GM12878 (cell line): ENCODE results near the gene TBXT. TPM values are rescaled to one million over a fixed set of nuclear protein-coding genes. Genes with fewer than 3 reads are reported as not detected.
A peak's percentile ranks its signal among the peaks of the same experiment; 100 is the strongest.

Experiments used
- ATAC-seq: fragments of 200-7000 bp; cut with Tn5 transposase; 3 replicates; pipeline ENCODE4 v1.9.1; 2020; ENCODE audit warnings: mild to moderate bottlenecking, moderate library complexity
- BruUV-seq: library from RNA; stranded (reverse); fragments of 400-500 nt; replicated peaks from 2 replicates; lab custom pipeline; 2021; lab: Mats Ljungman, UMichigan
- CTCF ChIA-PET: fragments of 300-600 bp; sonication (Branson Sonifier 250); formaldehyde crosslinking; extraction: SDS; loops from one replicate; lab custom pipeline; 2021; ENCODE audit warnings: inconsistent platforms; lab: Yijun Ruan, JAX
- POLR2A ChIA-PET: fragments of 350-600 bp; formaldehyde crosslinking; extraction: SDS; loops from one replicate; lab custom pipeline; 2021; ENCODE audit warnings: inconsistent platforms; lab: Charles Lee
- RAD21 ChIA-PET: fragments of 300-600 bp; sonication (Branson Sonifier 250); formaldehyde crosslinking; loops from one replicate; lab custom pipeline; 2023; ENCODE audit warnings: antibody characterized with exemption; ENCODE audit not compliant: unreplicated experiment; lab: Charles Lee
- SMC1A ChIA-PET: fragments of 300-600 bp; sonication (Branson Sonifier 250); formaldehyde crosslinking; loops from one replicate; lab custom pipeline; 2023; ENCODE audit not compliant: unreplicated experiment, uncharacterized antibody; lab: Charles Lee
- DNase-seq: peaks from one replicate; pipeline ENCODE4 v3.0.0-alpha.2; 2011; ENCODE audit warnings: low read depth, low spot score
- FAIRE-seq: peaks from 3 replicates; lab custom pipeline; 2011; peaks lifted over from hg19 to GRCh38; lab: Jason Lieb, UNC
- H2AFZ ChIP-seq: 2 replicates; pipeline ENCODE4 v1.6.0; 2011; ENCODE audit warnings: low read depth, low read length, control low read depth; ENCODE audit not compliant: control insufficient read depth
- H3K27ac ChIP-seq: 2 replicates; pipeline ENCODE4 v1.5.1; 2011; ENCODE audit warnings: control low read depth; ENCODE audit not compliant: control insufficient read depth, insufficient read depth
- H3K27me3 ChIP-seq, 2 experiments: replicated peaks in 1 of 2; 2 replicates each; pipeline versions ENCODE4 v1.6.0 to v1.6.1; 2011; ENCODE audit warnings: low read length in 1 of 2; ENCODE audit not compliant: control insufficient read depth in 2 of 2, insufficient read depth in 2 of 2
- H3K36me3 ChIP-seq, 2 experiments: 2 replicates each; pipeline ENCODE4 v1.5.1; 2011; ENCODE audit warnings: low read length in 1 of 2; ENCODE audit not compliant: control insufficient read depth in 2 of 2, insufficient read depth in 2 of 2
- H3K4me1 ChIP-seq: 2 replicates; pipeline ENCODE4 v1.6.1; 2011; ENCODE audit warnings: mild to moderate bottlenecking, low read length, moderate library complexity, mixed read lengths; ENCODE audit not compliant: control insufficient read depth, insufficient read depth
- H3K4me2 ChIP-seq: 2 replicates; pipeline ENCODE4 v1.6.0; 2011; ENCODE audit warnings: control low read depth; ENCODE audit not compliant: control insufficient read depth, insufficient read depth
- H3K4me3 ChIP-seq: fragments of 200-600 bp; sonication (generic); 2 replicates; pipeline ENCODE4 v1.5.1; 2016
- H3K79me2 ChIP-seq: 2 replicates; pipeline ENCODE4 v1.6.0; 2011; ENCODE audit warnings: low read length; ENCODE audit not compliant: control insufficient read depth, insufficient read depth
- H3K9ac ChIP-seq: 2 replicates; pipeline ENCODE4 v1.8.0; 2011; ENCODE audit warnings: low read length, control low read depth, mixed read lengths; ENCODE audit not compliant: control insufficient read depth, insufficient read depth
- H3K9me3 ChIP-seq: replicated peaks from 3 replicates; pipeline ENCODE4 v1.5.1; 2011; ENCODE audit warnings: mild to moderate bottlenecking, low read length; ENCODE audit not compliant: control insufficient read depth, insufficient read depth
- H4K20me1 ChIP-seq: 2 replicates; pipeline ENCODE4 v1.6.0; 2011; ENCODE audit not compliant: control insufficient read depth, insufficient read depth
- ATF2 ChIP-seq: IDR thresholded peaks from 2 replicates; pipeline ENCODE4 v1.6.1; 2012; ENCODE audit warnings: low read length, inconsistent platforms
- BACH1 ChIP-seq: fragments of 450-650 bp; IDR thresholded peaks from 2 replicates; pipeline ENCODE4 v1.6.1; 2017; ENCODE audit warnings: mild to moderate bottlenecking, borderline replicate concordance
- BHLHE40 ChIP-seq, 2 experiments: fragments of 450-650 bp in 1 of 2; IDR thresholded peaks; 2 replicates each; pipeline ENCODE4 v1.6.1; 2011 to 2017; ENCODE audit warnings: low read depth in 2 of 2, borderline replicate concordance in 1 of 2, improper control_type of control experiment in 1 of 2, low read length in 1 of 2, mild to moderate bottlenecking in 1 of 2
- BRCA1 ChIP-seq: IDR thresholded peaks from 2 replicates; pipeline ENCODE4 v1.6.1; 2011; ENCODE audit warnings: low read depth, low read length, improper control_type of control experiment
- E2F8 ChIP-seq: fragments of 450-650 bp; IDR thresholded peaks from 2 replicates; pipeline ENCODE4 v1.6.1; 2018; ENCODE audit warnings: mild to moderate bottlenecking, low read depth, moderate library complexity; ENCODE audit not compliant: partially characterized antibody
- EGR1 ChIP-seq, 2 experiments: IDR thresholded peaks; 1 replicate in 1 of 2; 2 replicates in 1 of 2; pipeline ENCODE4 v1.6.1; 2011 to 2012; ENCODE audit warnings: low read depth in 2 of 2, low read length in 2 of 2, borderline replicate concordance in 1 of 2, mild to moderate bottlenecking in 1 of 2, moderate library complexity in 1 of 2
- MYC ChIP-seq: IDR thresholded peaks from 2 replicates; pipeline ENCODE4 v1.6.1; 2011; ENCODE audit warnings: mild to moderate bottlenecking, low read length, moderate library complexity, inconsistent platforms; ENCODE audit not compliant: insufficient read depth, insufficient replicate concordance, insufficient read length, severe bottlenecking
- NBN ChIP-seq: fragments of 450-650 bp; IDR thresholded peaks from 2 replicates; pipeline ENCODE4 v1.6.1; 2016
- PML ChIP-seq: IDR thresholded peaks from 2 replicates; pipeline ENCODE4 v1.6.1; 2012; ENCODE audit warnings: low read length, inconsistent platforms
- RB1 ChIP-seq: fragments of 450-650 bp; formaldehyde crosslinking; IDR thresholded peaks from 2 replicates; pipeline ENCODE4 v1.6.1; 2017; ENCODE audit warnings: mild to moderate bottlenecking, borderline replicate concordance
- RELB ChIP-seq: fragments of 450-650 bp; IDR thresholded peaks from 2 replicates; pipeline ENCODE4 v1.6.1; 2017; ENCODE audit warnings: low read depth, mild to moderate bottlenecking, moderate library complexity
- RFX5 ChIP-seq: IDR thresholded peaks from 2 replicates; pipeline ENCODE4 v1.6.1; 2011; ENCODE audit warnings: low read depth, low read length, improper control_type of control experiment
- SPI1 ChIP-seq: IDR thresholded peaks from 2 replicates; pipeline ENCODE4 v1.6.1; 2011; ENCODE audit warnings: low read depth, mild to moderate bottlenecking, low read length, moderate library complexity, borderline replicate concordance; ENCODE audit not compliant: insufficient read depth
- TCF12 ChIP-seq: IDR thresholded peaks from 2 replicates; pipeline ENCODE4 v1.6.1; 2011; ENCODE audit warnings: low read depth, mild to moderate bottlenecking, low read length
- ZZZ3 ChIP-seq: IDR thresholded peaks from 2 replicates; pipeline ENCODE4 v1.6.1; 2011; ENCODE audit warnings: low read depth; ENCODE audit not compliant: control insufficient read depth, insufficient read length
- WGBS: methylation state at CpG from one replicate; pipeline ENCODE4 v1.1.6; 2016; ENCODE audit warnings: low lambda C conversion rate; ENCODE audit not compliant: insufficient replicate concordance, insufficient coverage; ENCODE audit errors: missing lambda C conversion rate; 5-methylcytosine and 5-hydroxymethylcytosine counted together
- in situ Hi-C: fragments of 300-500 bp; cut with MboI; formaldehyde crosslinking; loops from 9 replicates; pipeline ENCODE4 v1.14.3; 2018; ENCODE audit warnings: mixed read lengths
- intact Hi-C: fragments of 100-400 bp; cut with micrococcal nuclease; formaldehyde crosslinking; loops from one replicate; pipeline ENCODE4 v1.14.2; 2022; ENCODE audit not compliant: unreplicated experiment
- polyA plus RNA-seq, 11 experiments: library from polyadenylated mRNA; depleted of rRNA in 4 of 11; unstranded in 6 of 11; stranded (reverse) in 5 of 11; fragments of >200 nt; fragmentation: Nextera tagmentation in 4 of 11; fragmentation: Illumina TruSeq in 1 of 11; extraction: Ambion mirVana in 4 of 11; extraction: Trizol in 1 of 11; gene quantifications; 1 replicate in 1 of 11; 2 replicates in 10 of 11; pipeline versions ENCODE4 v1.2.1 to v1.2.3, GENCODE V29; 2011 to 2016; ENCODE audit warnings: inconsistent platforms in 2 of 11, missing spikeins in 2 of 11, low read depth in 1 of 11
- total RNA-seq, 4 experiments: library from RNA; depleted of rRNA in 3 of 4; stranded (reverse); fragments of >200 nt in 3 of 4; fragmentation: Illumina TruSeq in 1 of 4; extraction: Trizol in 1 of 4; gene quantifications; 2 replicates each; pipeline versions ENCODE4 v1.2.1 to v1.2.3, GENCODE V29; 2013 to 2021

The TBXT gene
- total and polyA plus RNA-seq, 10 of the 15 experiments (the other 5 are each of a cell fraction or from before 2014, with no cell fraction given): 0.06 to 2.5 TPM; not detected in 8

- TF ChIP-seq ZZZ3 (no peak), E2F8 (no peak), ATF2 (no peak), RELB (no peak), PML (no peak), RB1 (no peak), RFX5 (no peak), MYC (no peak), BACH1 (no peak), BRCA1 (no peak), TCF12 (no peak), SPI1 (no peak), NBN (no peak), EGR1 (IDR thresholded peaks at IDR 0.05; ENCODE audit: borderline replicate concordance in 1 of 2, low read depth in 2 of 2, low read length in 2 of 2) (no peak), BHLHE40 (IDR thresholded peaks at IDR 0.05; ENCODE audit: borderline replicate concordance in 1 of 2, low read depth in 2 of 2, low read length in 1 of 2) (no peak)
- peak; percentile 32 for DNase-seq
- Histone ChIP-seq H3K27ac (peak overlapping the region; percentile 71), H3K27me3 (peaks cover 3 to 11% of the 10 kb centered on the region in 2 experiments; a peak in 3 of 4 replicates), H2AFZ (no peak overlapping the region), H3K36me3 (no peaks in the 10 kb centered on the region), H3K4me1 (peaks cover 4% of the 10 kb centered on the region), H3K4me3 (no peak overlapping the region), H4K20me1 (no peaks in the 10 kb centered on the region), H3K9me3 (no peaks in the 10 kb centered on the region; the same call in 2 of the 3 replicates), H3K9ac (no peak overlapping the region), H3K79me2 (peaks cover 25% of the 10 kb centered on the region), H3K4me2 (0 out of 2 replicates have a peak overlapping the region, but pooled peaks have one; percentile 9)
- SMC1A ChIA-PET: no interaction called here
- ATAC-seq: no peak
- WGBS: 33% methylated on average over 3 of the region's 3 CpGs
- in situ Hi-C loops: no loop called here
- RAD21 ChIA-PET: no interaction called here
- BruUV-seq: no TSS peak
- FAIRE-seq: no peak
- CTCF ChIA-PET: no interaction called here
- intact Hi-C loops: loop anchor here (5.0 to 10.0 kb wide), 2 partner anchors 85 to 232 kb away; no protein-coding TSS in a partner anchor
- POLR2A ChIA-PET: no interaction called here
These were observed 4.9 kb upstream of the TBXT start for GRCh38 chr6:166172546-166172945.
